Body of pancreas (tissue), 4 donors: ENCODE measurements around the gene ACTL6B.

Source experiments
- POLR2A ChIP-seq, 3 donors: fragments of 450-650 bp; IDR thresholded peaks; one replicate each; pipeline ENCODE4 v1.6.1; 2016; ENCODE audit warnings: antibody characterized with exemption in 3 of 3, mild to moderate bottlenecking in 2 of 3
- TF ChIP-seq, protein P1 (sequence below), 7 experiments: fragments of 450-650 bp in 4 of 7; fragments of 200-600 bp in 3 of 7; sonication (generic) in 3 of 7; IDR thresholded peaks; one replicate each; pipeline ENCODE4 v1.5.1; 2016 to 2019; ENCODE audit warnings: antibody characterized with exemption in 7 of 7

DNA sequence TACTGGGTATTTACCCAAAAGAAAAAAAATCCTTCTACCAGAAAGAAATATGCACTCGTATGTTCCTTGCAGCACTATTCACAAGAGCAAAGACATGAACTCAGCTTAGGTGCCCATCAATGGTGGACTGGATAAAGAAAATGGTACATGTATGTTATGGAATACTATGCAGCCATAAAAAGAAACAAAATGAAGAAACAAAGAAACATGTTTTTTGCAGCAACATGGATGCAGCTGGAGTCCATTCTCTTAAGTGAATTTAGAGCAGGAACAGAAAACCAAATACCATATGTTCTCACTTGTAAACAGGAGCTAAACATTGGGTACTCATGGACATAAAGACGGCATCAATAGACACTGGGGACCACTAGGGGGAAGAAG lies 11.8 kb upstream of the ACTL6B start:
- no peak for TF ChIP-seq POLR2A (IDR thresholded peaks at IDR 0.05)
- TF ChIP-seq, protein P1, sequence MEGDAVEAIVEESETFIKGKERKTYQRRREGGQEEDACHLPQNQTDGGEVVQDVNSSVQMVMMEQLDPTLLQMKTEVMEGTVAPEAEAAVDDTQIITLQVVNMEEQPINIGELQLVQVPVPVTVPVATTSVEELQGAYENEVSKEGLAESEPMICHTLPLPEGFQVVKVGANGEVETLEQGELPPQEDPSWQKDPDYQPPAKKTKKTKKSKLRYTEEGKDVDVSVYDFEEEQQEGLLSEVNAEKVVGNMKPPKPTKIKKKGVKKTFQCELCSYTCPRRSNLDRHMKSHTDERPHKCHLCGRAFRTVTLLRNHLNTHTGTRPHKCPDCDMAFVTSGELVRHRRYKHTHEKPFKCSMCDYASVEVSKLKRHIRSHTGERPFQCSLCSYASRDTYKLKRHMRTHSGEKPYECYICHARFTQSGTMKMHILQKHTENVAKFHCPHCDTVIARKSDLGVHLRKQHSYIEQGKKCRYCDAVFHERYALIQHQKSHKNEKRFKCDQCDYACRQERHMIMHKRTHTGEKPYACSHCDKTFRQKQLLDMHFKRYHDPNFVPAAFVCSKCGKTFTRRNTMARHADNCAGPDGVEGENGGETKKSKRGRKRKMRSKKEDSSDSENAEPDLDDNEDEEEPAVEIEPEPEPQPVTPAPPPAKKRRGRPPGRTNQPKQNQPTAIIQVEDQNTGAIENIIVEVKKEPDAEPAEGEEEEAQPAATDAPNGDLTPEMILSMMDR (IDR thresholded peaks at IDR 0.05), result no peak
